ENCODE measurements around the gene GCN1.

GCN1 gene

DNA sequence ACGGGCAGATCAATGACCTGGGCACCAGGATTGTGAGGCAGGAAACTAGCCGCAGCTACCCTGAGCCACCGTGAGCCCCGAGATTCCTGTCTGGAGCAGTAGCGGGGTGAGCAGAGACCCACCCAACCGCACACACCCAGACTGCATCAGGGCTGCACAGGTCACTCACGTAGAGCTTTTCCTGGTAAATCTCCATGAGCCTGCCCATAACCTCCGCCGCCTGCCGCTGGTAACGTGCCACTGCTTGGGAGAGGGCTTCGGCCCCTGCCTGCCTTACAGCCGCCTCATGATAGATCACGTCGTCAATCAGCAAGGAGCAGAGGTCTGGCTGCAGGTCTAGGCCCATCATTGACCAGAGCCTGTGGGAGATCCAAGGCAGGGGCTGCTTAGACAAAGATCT, 39.4 kb downstream of the GCN1 start:
- Histone ChIP-seq H3K9me3 (ENCODE audit: low read length) (no peaks in the 10 kb centered on the region), H3K27me3 (ENCODE audit: insufficient read depth, low read length) (no peaks in the 10 kb centered on the region), H3K4me1 (ENCODE audit: insufficient read depth, low read length) (no peaks in the 10 kb centered on the region), H3K4me3 (ENCODE audit: low read length) (no peak overlapping the region), H3K36me3 (ENCODE audit: insufficient read depth, low read length) (peaks cover 88% of the 10 kb centered on the region), H2AFZ (ENCODE audit: low read depth, low read length) (no peak overlapping the region)

DNA sequence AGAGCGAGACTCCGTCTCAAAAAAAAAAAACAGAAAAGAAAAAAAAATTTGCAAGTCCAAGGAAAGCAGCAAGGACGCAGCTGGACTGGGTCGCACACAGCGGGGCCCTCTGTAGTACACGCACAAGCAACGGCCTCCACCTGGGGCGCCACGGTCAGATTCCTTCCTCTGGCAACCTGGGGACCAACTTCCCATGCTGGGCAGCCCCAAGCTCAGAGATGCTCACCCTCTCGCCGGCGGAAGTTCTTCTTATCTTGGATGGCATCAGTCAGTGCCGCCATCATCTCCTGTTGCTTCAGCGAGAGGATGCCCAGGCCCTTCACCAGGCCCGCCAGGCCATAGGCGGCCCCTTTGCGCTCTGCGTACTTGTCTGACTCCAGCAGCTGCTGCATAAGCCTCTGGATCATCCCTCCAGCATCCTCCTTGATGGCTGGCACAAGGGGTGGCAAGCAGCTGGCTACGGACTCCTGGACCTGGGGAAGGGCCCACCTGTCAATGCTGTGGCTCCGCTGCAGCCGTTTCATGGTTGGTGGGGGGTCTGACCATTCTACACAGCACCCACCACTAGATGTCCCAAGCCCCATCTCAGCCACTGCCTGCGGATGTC, 43.5 kb downstream of the GCN1 start:
- no peak overlapping the region for H2AFZ ChIP-seq (ENCODE audit: low read depth, low read length)
- no peaks in the 10 kb centered on the region for H3K9me3 ChIP-seq (ENCODE audit: low read length)
- H3K4me1 ChIP-seq (ENCODE audit: insufficient read depth, low read length) = no peaks in the 10 kb centered on the region
- no peak overlapping the region for H3K4me3 ChIP-seq (ENCODE audit: low read length)
- no peaks in the 10 kb centered on the region for H3K27me3 ChIP-seq (ENCODE audit: insufficient read depth, low read length)
- peaks cover 89% of the 10 kb centered on the region for H3K36me3 ChIP-seq (ENCODE audit: insufficient read depth, low read length)

DNA sequence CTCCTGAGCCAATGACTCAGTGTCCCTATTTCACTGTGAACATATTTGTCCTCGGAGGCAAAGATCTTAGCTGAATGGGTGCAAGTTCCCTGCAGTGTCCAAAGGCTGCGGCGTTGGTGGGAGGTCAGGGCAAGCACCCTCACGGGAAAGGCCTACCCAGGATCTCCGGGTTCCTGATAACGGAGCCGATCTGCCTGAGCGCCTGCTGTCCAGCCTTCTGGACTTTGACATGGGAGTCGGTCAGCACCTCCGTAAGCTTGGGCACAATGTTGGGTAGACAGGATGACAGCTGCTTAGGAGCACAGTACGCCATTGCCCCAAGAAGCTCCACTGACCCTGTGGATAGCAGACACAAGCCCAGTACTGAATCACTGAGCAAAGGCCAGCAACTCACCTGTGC, 46.5 kb downstream of the GCN1 start:
- Histone ChIP-seq H3K4me1 (ENCODE audit: insufficient read depth, low read length) (no peaks in the 10 kb centered on the region), H3K27me3 (ENCODE audit: insufficient read depth, low read length) (no peaks in the 10 kb centered on the region), H3K9me3 (ENCODE audit: low read length) (no peaks in the 10 kb centered on the region), H3K36me3 (ENCODE audit: insufficient read depth, low read length) (peaks cover 84% of the 10 kb centered on the region), H2AFZ (ENCODE audit: low read depth, low read length) (no peak overlapping the region), H3K4me3 (ENCODE audit: low read length) (no peak overlapping the region)

DNA sequence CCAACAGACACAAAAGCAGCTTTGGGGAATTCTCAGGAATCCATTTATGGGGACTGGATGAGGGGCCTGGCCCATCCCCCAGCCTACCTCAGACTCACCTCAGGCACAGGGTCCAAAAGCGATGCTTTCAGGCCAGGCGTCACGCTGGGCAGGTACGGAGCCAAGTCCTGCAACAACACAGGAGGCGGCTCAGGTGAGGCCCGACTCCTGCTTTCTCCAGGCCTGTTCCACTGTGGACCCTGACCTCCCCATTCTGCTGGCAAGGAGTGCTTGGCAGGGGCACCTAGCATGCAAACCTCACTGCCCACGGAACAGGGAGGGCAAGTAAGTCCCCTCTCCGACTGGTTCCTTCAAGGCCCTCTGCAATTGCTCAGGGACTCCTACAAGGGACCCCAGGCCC, 49.4 kb downstream of the GCN1 start:
- H3K27me3 ChIP-seq (ENCODE audit: insufficient read depth, low read length) = no peaks in the 10 kb centered on the region
- no peaks in the 10 kb centered on the region for H3K4me1 ChIP-seq (ENCODE audit: insufficient read depth, low read length)
- no peak overlapping the region for H3K4me3 ChIP-seq (ENCODE audit: low read length)
- H3K36me3 ChIP-seq (ENCODE audit: insufficient read depth, low read length) = peaks cover 90% of the 10 kb centered on the region
- no peaks in the 10 kb centered on the region for H3K9me3 ChIP-seq (ENCODE audit: low read length)
- H2AFZ ChIP-seq (ENCODE audit: low read depth, low read length) = no peak overlapping the region

DNA sequence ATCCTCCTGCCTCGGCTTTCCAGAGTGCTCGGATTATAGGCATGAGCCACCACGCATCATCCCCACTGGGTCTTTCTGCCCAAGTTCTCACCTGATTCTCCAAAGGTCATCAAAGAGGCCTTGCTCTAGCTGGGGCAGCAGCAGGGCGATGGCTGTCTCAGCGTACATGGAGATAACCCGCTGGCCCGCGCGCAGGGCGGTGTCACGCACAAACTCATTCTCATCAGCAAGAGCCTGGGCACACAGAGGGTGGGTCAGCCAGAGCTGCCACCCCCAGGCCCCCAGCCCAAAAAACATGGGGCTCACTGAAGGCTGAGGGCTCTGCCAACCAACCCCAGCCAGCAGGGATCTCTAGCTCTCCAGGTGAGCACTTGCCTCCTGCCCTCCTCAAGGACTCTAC, 50.3 kb downstream of the GCN1 start:
- Histone ChIP-seq H3K27me3 (ENCODE audit: insufficient read depth, low read length) (no peaks in the 10 kb centered on the region), H3K9me3 (ENCODE audit: low read length) (no peaks in the 10 kb centered on the region), H3K36me3 (ENCODE audit: insufficient read depth, low read length) (peaks cover 90% of the 10 kb centered on the region), H3K4me3 (ENCODE audit: low read length) (no peak overlapping the region), H3K4me1 (ENCODE audit: insufficient read depth, low read length) (no peaks in the 10 kb centered on the region), H2AFZ (ENCODE audit: low read depth, low read length) (no peak overlapping the region)

DNA sequence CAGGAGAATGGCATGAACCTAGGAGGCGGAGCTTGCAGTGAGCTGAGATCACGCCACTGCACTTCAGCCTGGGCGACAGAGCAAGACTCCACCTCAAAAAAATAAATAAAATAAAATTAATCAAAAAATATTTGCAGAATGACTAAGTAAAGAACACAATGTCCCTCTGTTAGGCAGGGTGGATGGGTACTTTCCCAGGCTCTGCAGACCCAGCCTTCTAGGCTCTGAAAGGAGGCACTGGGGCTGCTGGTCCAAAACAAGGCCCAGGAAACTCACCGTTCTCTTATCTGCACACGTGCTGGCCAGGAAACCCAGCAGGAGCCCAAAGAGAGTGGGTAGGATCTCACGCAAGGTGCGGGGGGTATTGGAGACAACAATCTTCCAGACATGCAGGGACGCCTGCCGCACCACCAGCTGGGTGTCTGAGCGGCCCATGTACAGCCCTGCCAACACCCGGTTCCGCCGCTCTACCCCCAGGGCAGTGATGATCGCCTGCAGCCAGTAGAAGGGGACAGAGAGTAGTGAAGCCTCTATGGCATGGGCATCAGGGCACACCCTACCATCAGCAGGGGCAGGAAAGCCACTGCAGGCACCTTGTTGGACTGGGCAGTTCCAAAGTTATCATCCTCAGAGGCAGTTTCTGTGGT, 52.2 kb downstream of the GCN1 start:
- H2AFZ ChIP-seq (ENCODE audit: low read depth, low read length) = no peak overlapping the region
- H3K9me3 ChIP-seq (ENCODE audit: low read length) = no peaks in the 10 kb centered on the region
- H3K27me3 ChIP-seq (ENCODE audit: insufficient read depth, low read length) = no peaks in the 10 kb centered on the region
- no peak overlapping the region for H3K4me3 ChIP-seq (ENCODE audit: low read length)
- no peaks in the 10 kb centered on the region for H3K4me1 ChIP-seq (ENCODE audit: insufficient read depth, low read length)
- H3K36me3 ChIP-seq (ENCODE audit: insufficient read depth, low read length) = peaks cover 88% of the 10 kb centered on the region

DNA sequence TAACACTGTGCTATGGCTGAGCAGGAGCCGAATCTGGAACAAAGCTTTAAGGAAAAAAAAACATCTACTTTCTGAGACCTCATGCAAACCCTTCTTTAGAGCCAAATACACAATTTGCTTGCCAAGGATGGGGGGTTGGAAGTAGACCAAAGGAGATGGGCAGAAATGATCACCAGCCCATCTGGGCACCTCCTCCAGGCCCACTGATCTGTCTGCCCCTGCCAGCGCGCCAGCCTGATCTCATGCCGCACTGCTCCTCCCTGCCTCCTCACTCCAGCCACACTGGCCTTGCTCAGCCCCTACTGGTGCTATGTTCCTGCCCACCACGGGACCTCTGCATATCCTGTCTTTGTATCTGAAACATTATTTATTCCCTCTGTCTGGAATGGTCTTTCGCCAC, 53.2 kb downstream of the GCN1 start:
- H3K36me3 ChIP-seq (ENCODE audit: insufficient read depth, low read length) = peaks cover 88% of the 10 kb centered on the region
- H3K27me3 ChIP-seq (ENCODE audit: insufficient read depth, low read length) = no peaks in the 10 kb centered on the region
- no peaks in the 10 kb centered on the region for H3K4me1 ChIP-seq (ENCODE audit: insufficient read depth, low read length)
- no peak overlapping the region for H3K4me3 ChIP-seq (ENCODE audit: low read length)
- H2AFZ ChIP-seq (ENCODE audit: low read depth, low read length) = no peak overlapping the region
- H3K9me3 ChIP-seq (ENCODE audit: low read length) = no peaks in the 10 kb centered on the region

DNA sequence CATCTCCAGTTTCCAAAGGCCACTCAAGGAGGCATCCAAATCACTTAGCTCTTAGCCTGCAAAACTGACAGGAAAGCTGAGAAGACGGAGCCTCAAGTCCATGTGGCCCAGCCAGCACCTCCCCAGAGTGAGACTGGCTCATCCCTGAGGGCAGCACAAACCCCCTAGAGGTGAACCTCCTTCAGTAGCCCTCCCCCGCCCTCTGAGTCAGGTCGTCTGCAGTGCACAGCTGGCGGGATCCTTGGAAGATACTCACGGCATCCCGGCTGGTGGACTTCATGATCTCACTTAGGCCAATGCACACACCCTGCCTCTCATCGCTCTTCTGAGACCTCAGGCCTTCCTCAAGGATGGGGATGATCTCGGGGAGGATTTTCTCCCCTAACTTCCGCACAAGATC, 53.9 kb downstream of the GCN1 start:
- H3K36me3 ChIP-seq (ENCODE audit: insufficient read depth, low read length) = peaks cover 87% of the 10 kb centered on the region
- H3K4me1 ChIP-seq (ENCODE audit: insufficient read depth, low read length) = no peaks in the 10 kb centered on the region
- no peaks in the 10 kb centered on the region for H3K27me3 ChIP-seq (ENCODE audit: insufficient read depth, low read length)
- no peak overlapping the region for H2AFZ ChIP-seq (ENCODE audit: low read depth, low read length)
- no peaks in the 10 kb centered on the region for H3K9me3 ChIP-seq (ENCODE audit: low read length)
- no peak overlapping the region for H3K4me3 ChIP-seq (ENCODE audit: low read length)

DNA sequence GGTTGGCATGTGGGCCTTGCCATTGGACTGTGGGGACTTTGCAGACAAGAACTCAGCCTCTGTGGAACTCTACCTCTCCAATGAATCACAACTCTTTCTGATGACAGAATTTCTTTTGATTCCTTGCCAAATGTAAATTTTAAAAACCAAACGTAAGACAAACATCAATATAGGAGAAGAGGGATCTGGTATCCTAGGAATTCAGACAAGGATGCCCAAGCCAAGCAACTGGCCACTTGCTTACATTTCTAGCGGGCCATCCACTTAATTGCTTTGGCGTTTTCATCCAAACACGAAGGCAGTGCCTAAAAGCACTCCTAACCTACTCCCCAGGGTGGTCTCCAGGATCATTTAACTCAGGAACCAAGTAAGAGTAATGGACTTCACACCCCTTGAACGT, 54.6 kb downstream of the GCN1 start:
- H2AFZ ChIP-seq (ENCODE audit: low read depth, low read length) = no peak overlapping the region
- no peaks in the 10 kb centered on the region for H3K4me1 ChIP-seq (ENCODE audit: insufficient read depth, low read length)
- H3K27me3 ChIP-seq (ENCODE audit: insufficient read depth, low read length) = no peaks in the 10 kb centered on the region
- no peaks in the 10 kb centered on the region for H3K9me3 ChIP-seq (ENCODE audit: low read length)
- peaks cover 85% of the 10 kb centered on the region for H3K36me3 ChIP-seq (ENCODE audit: insufficient read depth, low read length)
- no peak overlapping the region for H3K4me3 ChIP-seq (ENCODE audit: low read length)

DNA sequence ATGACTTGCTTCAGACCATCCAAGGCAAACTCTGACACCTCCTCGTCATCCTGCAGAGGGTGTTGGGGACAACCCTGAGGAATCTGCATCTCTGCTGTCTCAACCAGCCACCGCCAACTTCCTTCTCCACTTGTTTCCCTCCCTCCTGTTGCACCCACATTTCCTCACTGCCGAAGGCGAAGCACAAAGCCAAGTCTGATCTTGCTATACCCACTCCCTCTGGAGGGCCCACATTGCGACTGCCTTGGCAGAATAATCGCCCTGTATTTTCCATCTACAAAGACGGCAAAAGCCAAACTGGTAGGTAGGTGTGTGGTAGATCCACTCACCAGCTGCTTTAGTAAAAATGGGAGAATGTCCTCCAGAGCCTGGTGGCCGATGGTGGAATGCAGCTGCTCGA, 56.1 kb downstream of the GCN1 start:
- no peaks in the 10 kb centered on the region for H3K9me3 ChIP-seq (ENCODE audit: low read length)
- peaks cover 90% of the 10 kb centered on the region for H3K36me3 ChIP-seq (ENCODE audit: insufficient read depth, low read length)
- H3K4me3 ChIP-seq (ENCODE audit: low read length) = no peak overlapping the region
- no peaks in the 10 kb centered on the region for H3K27me3 ChIP-seq (ENCODE audit: insufficient read depth, low read length)
- no peak overlapping the region for H2AFZ ChIP-seq (ENCODE audit: low read depth, low read length)
- H3K4me1 ChIP-seq (ENCODE audit: insufficient read depth, low read length) = no peaks in the 10 kb centered on the region

DNA sequence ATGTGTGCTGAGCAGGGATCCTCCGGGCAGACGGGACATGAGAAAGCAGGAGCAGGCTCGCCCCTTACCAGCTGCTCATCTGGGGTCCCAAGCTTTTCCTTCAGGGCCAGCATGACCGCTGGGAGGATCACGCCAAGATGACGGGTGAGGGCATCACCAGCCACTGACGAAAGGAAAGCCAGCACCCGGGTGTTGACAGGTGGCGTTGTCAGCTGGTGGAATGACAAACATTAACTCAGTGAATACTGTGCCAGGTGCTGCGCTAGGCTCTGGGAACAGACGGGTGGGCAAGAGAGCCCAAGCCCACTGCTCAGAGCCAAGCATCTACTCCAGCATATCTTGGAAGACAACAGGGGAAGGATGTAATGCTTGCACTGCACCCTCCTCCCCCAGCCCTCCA, 56.7 kb downstream of the GCN1 start:
- H3K9me3 ChIP-seq (ENCODE audit: low read length) = no peaks in the 10 kb centered on the region
- peaks cover 91% of the 10 kb centered on the region for H3K36me3 ChIP-seq (ENCODE audit: insufficient read depth, low read length)
- H2AFZ ChIP-seq (ENCODE audit: low read depth, low read length) = no peak overlapping the region
- H3K4me1 ChIP-seq (ENCODE audit: insufficient read depth, low read length) = no peaks in the 10 kb centered on the region
- no peaks in the 10 kb centered on the region for H3K27me3 ChIP-seq (ENCODE audit: insufficient read depth, low read length)
- H3K4me3 ChIP-seq (ENCODE audit: low read length) = no peak overlapping the region

DNA sequence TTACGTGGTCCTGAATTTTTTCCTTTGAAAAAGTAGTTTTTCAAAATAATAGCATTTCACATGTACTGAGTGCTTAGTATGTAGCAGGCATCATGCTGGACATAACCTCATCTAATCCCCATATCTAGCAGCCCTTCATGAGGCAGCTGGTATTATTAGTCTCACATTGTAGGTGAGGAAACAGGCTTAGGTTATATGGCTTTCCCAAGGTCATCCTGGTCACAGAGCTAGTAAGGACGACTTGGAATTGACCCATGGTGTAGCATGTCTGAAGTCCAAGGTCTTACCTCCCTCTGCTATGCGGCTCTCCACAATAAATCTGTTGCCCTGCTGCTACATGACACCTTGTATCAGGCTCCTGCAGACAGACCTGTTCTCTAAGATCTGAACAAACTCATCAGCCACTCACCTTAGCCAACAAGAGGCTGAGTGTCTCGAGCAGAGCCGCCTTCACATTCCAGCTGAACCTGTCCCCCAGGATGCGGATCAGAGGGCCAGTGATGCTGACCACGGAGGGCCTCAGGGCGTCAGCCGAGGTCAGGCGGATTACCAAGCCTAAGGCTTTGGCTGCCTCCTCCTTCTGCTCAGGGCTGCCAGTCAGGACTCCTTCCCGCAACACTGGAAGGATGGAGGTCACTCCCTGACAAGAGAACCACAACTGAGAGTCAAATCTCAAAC, 58.3 kb downstream of the GCN1 start:
- no peak overlapping the region for H2AFZ ChIP-seq (ENCODE audit: low read depth, low read length)
- H3K4me1 ChIP-seq (ENCODE audit: insufficient read depth, low read length) = no peaks in the 10 kb centered on the region
- no peaks in the 10 kb centered on the region for H3K27me3 ChIP-seq (ENCODE audit: insufficient read depth, low read length)
- peaks cover 93% of the 10 kb centered on the region for H3K36me3 ChIP-seq (ENCODE audit: insufficient read depth, low read length)
- no peak overlapping the region for H3K4me3 ChIP-seq (ENCODE audit: low read length)
- H3K9me3 ChIP-seq (ENCODE audit: low read length) = no peaks in the 10 kb centered on the region

DNA sequence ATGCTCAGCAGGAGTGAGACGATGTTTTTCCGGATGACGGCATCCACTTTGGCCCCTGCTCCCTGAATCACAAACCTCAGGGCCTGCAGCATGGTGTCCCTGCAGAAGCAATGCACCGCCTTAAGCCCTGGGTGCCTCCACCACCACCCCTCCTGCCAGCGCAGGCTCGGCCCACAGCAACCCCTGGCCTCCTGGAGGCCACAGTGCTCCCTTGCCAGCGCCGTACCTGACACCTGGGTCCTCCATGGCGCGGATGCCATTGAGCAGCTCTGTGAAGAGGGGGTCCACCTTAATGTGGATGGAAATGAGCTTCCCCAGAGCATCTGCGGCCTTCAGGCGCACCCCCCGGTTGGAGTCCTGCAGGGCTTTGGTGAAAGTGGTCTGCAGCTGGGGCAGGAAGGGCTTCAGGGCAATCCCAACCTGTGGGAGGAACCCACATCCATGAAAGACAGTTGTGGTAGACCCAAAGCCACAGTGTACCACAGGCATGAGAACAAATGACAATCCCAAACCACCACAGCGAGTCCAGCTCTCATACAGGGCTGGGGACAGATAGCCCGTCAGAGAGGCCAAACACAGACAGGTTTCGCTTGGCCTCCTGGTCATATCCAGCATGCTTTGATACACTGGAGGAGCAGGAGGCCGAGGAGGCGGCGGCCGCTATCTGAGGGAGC, 60.1 kb downstream of the GCN1 start:
- H3K9me3 ChIP-seq (ENCODE audit: low read length) = no peaks in the 10 kb centered on the region
- H3K4me3 ChIP-seq (ENCODE audit: low read length) = no peak overlapping the region
- H3K4me1 ChIP-seq (ENCODE audit: insufficient read depth, low read length) = no peaks in the 10 kb centered on the region
- no peaks in the 10 kb centered on the region for H3K27me3 ChIP-seq (ENCODE audit: insufficient read depth, low read length)
- H2AFZ ChIP-seq (ENCODE audit: low read depth, low read length) = no peak overlapping the region
- H3K36me3 ChIP-seq (ENCODE audit: insufficient read depth, low read length) = peaks cover 93% of the 10 kb centered on the region
